Brain microvascular endothelial cell (primary cell): Measurements from ENCODE around the gene TFB2M.

Experiments used
- DNase-seq: peaks from one replicate; pipeline ENCODE4 v3.0.0-alpha.2; 2020
- H3K27ac ChIP-seq: fragments of 250-450 bp; sonication (Bioruptor Pico); 2 replicates; pipeline ENCODE4 v1.5.1; 2020; ENCODE audit warnings: mild to moderate bottlenecking, moderate library complexity
- H3K27me3 ChIP-seq: fragments of 250-450 bp; sonication (Bioruptor Pico); replicated peaks from 2 replicates; pipeline ENCODE4 v1.5.1; 2020; ENCODE audit warnings: mild to moderate bottlenecking
- H3K36me3 ChIP-seq: fragments of 250-450 bp; sonication (Bioruptor Pico); replicated peaks from 2 replicates; pipeline ENCODE4 v1.5.1; 2020; ENCODE audit warnings: mild to moderate bottlenecking
- H3K4me3 ChIP-seq: 2 replicates; pipeline ENCODE4 v1.5.1; 2011; ENCODE audit warnings: low read depth, mild to moderate bottlenecking, control low read depth, low read length, moderate library complexity
- in situ Hi-C: cut with HindIII; loops from 2 replicates; pipeline ENCODE4 v1.10.0; 2017; ENCODE audit warnings: low sequenced_read_pairs, low pct_ligation_motif_present
- TF ChIP-seq, protein P1 (sequence below): IDR thresholded peaks from 2 replicates; pipeline ENCODE4 v1.5.1; 2011; ENCODE audit warnings: low read depth, mild to moderate bottlenecking, moderate library complexity, low read length, control low read depth, inconsistent platforms; ENCODE audit errors: missing control alignments

Gene TFB2M

DNA sequence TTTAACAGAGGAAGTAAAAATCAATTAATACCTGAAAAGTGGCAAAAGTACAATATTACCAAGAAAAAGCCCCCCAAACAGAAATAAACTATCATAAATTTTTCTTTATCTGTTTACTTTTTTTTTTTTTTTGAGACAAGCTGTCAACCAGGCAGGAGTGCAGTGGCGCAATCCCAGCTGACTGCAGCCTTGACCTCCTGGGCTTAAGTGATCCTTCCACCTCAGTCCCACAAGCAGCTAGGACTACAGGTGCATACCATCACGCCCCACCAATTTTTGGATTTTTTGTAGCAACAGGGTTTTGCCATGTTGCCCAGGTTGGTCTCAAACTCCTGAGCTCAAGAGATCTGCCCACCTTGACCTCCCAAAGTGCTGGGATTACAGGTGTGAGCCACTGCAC lies 8.0 kb downstream of the TFB2M start:
- Histone ChIP-seq H3K4me3 (no peak overlapping the region), H3K27ac (no peak overlapping the region), H3K36me3 (peaks cover 35% of the 10 kb centered on the region), H3K27me3 (no peaks in the 10 kb centered on the region)
- no peak for DNase-seq
- TF ChIP-seq, protein P1, sequence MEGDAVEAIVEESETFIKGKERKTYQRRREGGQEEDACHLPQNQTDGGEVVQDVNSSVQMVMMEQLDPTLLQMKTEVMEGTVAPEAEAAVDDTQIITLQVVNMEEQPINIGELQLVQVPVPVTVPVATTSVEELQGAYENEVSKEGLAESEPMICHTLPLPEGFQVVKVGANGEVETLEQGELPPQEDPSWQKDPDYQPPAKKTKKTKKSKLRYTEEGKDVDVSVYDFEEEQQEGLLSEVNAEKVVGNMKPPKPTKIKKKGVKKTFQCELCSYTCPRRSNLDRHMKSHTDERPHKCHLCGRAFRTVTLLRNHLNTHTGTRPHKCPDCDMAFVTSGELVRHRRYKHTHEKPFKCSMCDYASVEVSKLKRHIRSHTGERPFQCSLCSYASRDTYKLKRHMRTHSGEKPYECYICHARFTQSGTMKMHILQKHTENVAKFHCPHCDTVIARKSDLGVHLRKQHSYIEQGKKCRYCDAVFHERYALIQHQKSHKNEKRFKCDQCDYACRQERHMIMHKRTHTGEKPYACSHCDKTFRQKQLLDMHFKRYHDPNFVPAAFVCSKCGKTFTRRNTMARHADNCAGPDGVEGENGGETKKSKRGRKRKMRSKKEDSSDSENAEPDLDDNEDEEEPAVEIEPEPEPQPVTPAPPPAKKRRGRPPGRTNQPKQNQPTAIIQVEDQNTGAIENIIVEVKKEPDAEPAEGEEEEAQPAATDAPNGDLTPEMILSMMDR: no peak
- in situ Hi-C loops: no loop called here

DNA sequence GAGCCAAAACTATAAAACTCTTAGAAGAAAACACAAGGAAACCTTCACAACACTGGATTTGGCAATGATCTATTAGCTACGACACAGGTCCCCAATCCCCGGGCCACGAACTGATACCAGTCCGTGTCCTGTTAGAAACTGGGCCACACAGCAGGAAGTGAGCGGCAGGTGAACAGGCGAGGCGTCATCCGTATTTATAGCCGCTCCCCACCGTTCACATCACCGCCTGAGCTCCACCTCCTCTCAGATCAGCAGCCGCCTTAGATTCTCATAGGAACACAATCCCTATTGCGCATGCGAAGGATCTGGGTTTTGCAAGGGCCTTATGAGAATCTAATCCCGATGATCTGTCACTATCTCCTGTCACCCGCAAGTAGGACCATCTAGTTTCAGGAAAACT lies 11.9 kb downstream of the TFB2M start:
- Histone ChIP-seq H3K27me3 (no peaks in the 10 kb centered on the region), H3K4me3 (no peak overlapping the region), H3K27ac (no peak overlapping the region), H3K36me3 (peaks cover 49% of the 10 kb centered on the region)
- in situ Hi-C loops: no loop called here
- TF ChIP-seq, protein P1: no peak
- no peak for DNase-seq

GRCh38 chr1:246552110-246552509 lies 14.0 kb downstream of the TFB2M start:
- in situ Hi-C loops: no loop called here
- DNase-seq: no peak
- no peak overlapping the region for H3K27ac ChIP-seq
- no peaks in the 10 kb centered on the region for H3K27me3 ChIP-seq
- H3K36me3 ChIP-seq: peaks cover 59% of the 10 kb centered on the region
- H3K4me3 ChIP-seq: no peak overlapping the region
- TF ChIP-seq, protein P1: no peak

DNA sequence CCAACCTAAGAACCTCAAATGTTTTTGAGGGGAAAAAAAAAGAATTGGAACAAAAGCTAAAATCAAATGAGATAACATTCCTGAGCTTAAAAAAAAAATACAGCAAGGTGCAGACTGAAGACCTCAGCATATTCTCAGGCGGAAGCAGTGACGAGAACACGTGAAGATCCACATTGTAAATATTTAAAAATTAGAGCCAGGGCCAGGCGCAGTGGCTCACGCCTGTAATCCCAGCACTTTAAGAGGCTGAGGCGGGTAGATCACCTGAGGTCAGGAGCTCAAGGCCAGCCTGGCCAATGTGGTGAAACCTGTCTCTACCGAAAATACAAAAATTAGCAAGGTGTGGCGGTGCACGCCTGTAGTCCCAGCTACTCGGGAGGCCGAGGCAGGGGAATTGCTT lies 15.7 kb downstream of the TFB2M start:
- in situ Hi-C loops: no loop called here
- H3K27me3 ChIP-seq: no peaks in the 10 kb centered on the region
- no peak overlapping the region for H3K4me3 ChIP-seq
- TF ChIP-seq, protein P1: no peak
- DNase-seq: no peak
- no peak overlapping the region for H3K27ac ChIP-seq
- H3K36me3 ChIP-seq: peaks cover 49% of the 10 kb centered on the region

DNA sequence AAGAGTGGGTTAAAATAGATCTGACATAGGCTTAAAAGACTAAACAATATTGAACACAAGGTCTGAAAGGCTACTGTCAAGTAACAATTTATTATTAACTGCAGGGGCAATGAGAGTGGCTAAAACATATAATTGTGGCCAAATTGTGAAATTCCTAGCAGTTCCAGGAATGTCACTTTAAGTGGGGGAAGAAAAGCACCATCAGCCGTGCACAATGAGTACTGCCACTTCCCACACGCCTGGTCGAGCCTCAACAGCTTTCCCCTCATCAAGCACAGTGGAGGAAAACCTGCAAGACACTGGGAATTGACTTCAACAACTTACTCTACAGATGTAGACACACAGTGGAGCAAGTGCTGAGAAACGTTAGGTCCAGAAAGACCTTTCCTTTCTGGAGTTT lies 16.4 kb downstream of the TFB2M start:
- TF ChIP-seq, protein P1: no peak
- DNase-seq: no peak
- Histone ChIP-seq H3K4me3 (no peak overlapping the region), H3K27me3 (no peaks in the 10 kb centered on the region), H3K36me3 (peaks cover 54% of the 10 kb centered on the region), H3K27ac (no peak overlapping the region)
- in situ Hi-C loops: no loop called here

GRCh38 chr1:246544001-246544400 lies 22.1 kb downstream of the TFB2M start:
- TF ChIP-seq, protein P1: no peak
- H3K4me3 ChIP-seq: no peak overlapping the region
- no peak overlapping the region for H3K27ac ChIP-seq
- no peak for DNase-seq
- no peaks in the 10 kb centered on the region for H3K27me3 ChIP-seq
- peaks cover 40% of the 10 kb centered on the region for H3K36me3 ChIP-seq
- in situ Hi-C loops: no loop called here
